Measurements from ENCODE around the gene ARID1A.
"Not testable (repeated sequence)": the region's sequence is repeated elsewhere in the genome, so short reads cannot be mapped to it uniquely, and the experiment has no call there.

ARID1A gene

DNA sequence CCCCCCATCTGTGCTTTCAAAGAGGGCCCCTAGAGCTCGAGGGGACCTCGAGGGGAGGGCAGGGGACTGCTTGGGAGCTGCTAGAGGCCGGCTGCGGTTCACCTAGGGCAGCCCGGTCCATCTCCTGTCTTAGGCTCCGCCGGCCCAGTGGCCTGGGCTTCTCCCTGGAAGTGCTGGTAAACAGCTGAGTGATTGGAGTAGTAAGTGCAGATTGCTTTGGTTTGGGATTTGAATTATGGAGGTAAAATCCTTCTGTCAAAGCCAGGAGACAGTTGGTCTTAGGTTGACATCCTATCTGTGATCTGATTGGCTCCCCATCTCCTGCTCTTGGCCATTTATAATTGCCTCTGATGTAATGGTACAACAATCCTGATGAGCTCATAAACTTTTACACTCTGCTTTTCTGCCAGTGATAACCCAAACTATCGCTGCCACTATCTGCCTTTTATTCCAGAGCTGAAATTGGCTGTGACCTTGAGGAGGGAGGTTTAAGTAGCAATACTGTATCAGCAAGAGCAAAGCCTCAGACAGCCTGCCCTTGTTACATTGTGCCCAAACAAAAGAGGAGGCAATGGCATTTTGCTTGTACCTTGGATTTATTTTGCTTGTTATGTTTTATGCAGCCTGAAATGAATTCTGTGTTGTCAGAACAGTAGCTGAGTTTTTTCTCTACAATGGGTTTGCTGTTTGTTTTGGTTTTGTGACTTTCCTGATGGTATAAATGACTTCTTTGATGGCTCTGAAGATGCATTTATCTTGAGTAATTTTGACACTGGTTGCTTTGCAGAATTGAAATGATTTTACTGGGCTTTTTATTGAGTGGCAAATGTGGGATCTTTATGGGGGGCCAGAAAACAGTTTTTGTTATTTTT lies 2.4 kb downstream of the ARID1A start:
- DNase-seq, result peak; percentile 70 to 86

DNA sequence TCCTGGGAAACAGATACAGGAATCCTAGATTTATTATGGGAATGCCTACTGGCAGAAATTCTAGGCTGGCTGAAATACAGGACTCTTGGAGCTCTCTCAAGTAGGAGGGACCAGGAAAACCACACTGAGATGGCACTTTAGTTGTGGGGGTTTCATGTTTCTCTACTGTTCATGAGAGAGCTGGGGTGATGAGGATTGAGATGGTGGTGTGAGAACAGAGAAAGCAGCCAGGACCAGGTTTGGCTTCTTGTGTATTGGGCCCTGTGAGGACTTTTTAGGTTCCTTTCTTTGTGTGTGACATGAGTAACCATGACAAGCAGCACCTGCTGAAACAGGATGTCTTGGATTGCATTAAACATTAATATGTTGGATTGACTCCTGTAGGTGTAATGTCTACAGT lies 4.9 kb downstream of the ARID1A start:
- no peak for DNase-seq

DNA sequence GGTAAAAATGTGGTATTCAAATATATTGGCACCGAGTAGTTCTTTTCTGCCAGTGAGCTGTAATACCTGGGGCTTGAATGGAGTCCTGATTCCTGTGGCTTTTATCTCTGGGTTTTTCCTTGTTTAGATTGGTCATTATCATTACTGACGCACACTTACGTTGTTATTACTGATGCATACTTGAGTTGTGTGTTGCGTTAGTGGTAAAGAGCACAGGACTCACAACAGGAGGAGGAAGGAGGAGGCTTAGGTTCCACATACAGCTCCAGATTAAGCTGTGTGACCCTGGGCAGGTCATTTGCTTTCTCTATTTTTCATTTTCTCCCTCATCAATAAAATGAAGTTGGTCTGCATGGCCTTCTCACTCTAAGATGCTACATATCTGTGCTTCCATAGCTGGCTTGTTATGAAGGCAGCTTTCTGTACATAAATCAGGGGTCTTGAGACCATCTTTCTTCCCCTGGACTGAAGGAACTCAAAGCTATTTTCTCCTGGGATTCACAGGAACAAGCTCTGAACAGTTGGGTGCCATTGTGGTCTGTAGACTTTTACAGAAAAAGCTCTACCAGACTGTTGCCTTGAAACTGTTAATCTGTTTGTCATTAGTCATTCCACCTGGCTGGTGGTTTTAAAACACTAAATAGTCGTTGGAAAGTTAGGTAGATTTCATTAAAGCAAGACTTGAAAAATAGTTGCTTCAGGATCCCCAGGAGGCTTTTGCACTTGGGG lies 5.6 kb downstream of the ARID1A start:
- DNase-seq, result no peak

DNA sequence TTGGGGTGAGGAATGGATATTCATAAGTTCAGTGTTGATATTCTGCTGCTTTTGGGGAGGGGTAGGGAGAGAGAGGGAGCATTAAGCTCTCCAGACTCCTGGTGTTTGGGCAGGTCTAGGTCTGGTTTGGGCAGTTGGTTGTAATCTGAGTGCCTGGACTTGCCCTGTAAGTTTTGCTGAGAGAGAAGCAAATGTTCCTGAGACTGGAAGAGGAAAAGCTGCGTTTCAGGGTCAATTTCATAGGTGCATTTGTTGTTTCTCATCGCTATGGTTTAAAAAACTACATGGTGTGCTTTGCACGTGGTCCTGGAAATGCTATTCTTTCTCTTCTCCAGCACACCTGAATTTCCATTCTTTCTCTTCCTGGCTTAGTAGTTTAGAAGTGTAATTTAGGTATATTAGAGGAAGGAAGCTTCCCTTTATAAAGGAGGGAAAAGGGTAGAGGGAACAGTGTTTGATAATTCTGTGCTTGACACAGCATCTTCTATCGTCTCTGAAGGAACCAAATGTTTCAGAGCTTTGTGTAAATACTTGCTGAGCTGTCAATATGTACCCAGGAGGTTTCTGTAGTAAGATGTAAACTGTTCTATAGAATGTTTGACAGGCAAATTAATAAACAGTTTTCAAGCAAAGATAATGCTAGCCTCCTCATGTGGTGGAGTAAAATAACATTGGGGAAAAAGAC lies 6.3 kb downstream of the ARID1A start:
- DNase-seq, result no peak

DNA sequence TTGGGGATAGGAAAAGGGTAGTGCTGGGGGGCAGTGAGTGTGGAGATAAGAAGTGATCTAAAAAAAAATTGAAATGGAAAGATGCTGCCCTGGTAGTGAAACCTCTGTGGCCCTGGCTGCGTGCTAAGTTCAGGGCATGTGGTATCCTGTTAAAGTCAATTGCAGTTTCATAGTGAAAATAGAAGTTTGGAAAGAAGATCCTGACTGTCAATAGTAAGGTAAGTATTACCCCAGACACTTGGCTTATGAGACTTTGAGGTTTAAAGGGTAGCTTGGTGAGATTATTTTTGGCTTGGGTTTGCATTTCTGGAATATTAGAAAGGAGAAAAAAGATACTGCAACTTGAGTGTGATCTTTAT lies 6.8 kb downstream of the ARID1A start:
- no peak for DNase-seq

DNA sequence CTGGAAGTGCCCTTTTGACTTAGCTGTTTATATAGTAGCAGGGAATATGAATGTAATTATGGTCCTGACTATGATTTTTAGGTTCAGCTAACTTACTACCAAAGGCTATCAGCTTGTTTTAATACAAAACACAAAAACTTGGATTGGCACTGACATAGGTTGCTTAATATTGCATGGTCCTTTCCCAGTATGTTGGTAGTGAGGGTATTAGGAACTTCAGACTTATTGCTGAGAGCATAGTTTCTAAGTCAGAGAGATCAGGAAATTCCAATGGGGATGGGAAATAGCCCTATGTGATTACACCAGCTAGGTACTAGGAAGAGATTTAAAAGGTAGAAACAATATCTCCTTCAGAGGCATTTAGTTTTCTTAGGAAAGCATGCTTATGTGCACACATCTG lies 7.7 kb downstream of the ARID1A start:
- no peak for DNase-seq

DNA sequence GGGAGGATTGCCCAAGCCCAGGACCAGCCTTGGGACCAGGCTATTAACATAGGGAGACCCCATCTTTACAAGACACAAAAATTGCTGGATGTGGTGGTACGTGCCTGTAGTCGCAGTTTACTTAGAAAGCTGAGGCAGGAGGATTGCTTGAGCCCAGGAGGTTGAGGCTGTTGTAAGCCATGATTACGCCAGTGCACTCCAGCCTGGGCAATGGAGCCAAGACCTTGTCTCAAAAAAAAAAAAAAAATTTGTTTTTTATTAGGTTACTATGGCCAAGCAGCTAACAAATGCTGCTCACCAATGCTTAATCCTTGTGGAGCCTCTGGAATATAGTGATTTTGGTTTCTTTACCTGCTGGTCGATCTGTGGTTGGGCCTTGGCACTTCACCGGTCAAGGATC lies 8.8 kb downstream of the ARID1A start:
- no peak for DNase-seq

DNA sequence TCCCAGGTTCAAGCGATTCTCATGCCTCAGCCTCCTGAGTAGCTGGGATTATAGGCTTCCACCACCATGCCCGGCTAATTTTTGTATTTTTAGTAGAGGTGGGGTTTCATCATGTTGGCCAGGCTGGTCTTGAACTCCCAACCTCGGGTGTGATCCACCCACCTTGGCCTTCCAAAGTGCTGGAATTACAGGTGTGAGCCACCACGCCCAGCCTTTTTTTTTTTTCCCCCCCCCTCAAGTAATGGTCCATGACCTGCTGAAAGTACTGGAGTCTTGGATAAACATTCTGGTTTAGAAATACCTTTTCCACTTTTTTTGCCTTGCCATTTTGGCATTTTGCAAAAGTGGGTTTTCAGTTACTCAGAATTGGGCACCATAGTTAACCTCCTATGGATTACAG lies 9.4 kb downstream of the ARID1A start:
- not testable (repeated sequence) for DNase-seq

DNA sequence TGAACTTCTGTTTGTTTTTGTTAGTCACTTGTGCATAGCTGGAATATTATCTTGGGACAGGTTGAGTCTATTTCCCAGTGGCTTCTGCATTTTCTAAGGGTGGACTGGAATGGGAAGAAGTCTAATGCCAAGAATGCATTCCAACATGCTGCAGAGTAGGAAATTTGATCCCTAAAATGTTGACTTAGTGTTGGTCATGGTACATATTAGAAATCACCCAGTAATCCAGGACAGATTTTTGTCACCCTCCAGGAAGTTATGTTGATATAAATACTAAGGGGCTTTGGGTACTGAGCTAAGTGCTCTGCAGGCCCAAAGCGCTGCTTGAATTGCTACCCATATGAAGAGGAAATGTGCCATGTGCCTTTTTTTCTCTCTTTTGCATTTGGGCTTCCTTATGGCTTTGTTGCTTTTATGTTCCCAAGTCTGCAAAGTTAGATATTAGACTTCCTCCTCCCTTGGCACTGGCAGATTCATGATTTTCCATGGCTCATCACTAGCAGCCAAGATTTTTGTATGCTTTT lies 10.0 kb downstream of the ARID1A start:
- DNase-seq, result no peak

DNA sequence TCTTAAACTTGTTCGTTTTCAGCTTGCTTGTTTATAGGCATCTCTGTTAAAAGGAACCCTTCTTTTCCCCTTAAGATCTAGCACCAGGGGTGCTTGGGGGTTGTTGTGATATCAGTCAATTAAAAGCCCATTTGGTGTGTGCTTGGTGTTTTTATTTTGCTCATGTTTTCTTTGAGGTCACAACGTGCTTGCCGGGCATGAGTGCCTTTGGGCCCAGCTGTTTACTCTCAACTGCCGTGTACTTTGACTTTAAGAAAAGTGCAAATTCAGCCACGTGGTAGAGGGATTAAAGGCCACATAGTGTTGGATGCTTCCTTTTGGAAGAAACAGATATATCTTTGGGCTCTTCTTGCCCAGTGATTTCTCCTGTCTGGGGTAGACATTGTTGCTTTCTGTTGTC lies 10.5 kb downstream of the ARID1A start:
- no peak for DNase-seq

DNA sequence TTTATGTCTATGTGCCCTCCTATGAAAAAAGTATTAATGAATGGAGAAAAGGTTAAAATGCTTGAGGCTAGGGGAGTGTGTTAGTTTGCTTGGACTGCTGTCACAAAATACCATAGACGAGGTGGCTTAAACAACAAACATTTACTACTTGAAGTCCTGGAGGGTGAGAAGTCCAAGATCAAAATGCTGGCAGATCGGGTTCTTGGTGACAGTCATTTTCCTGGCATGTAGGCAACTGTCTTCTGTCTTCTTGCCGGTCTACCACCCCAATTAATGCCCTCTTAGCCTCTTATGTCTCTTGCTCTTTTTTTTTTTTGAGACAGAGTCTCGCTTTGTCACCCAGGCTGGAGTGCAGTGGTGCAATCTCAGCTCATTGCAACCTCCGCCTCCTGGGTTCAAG lies 15.0 kb downstream of the ARID1A start:
- no peak for DNase-seq

DNA sequence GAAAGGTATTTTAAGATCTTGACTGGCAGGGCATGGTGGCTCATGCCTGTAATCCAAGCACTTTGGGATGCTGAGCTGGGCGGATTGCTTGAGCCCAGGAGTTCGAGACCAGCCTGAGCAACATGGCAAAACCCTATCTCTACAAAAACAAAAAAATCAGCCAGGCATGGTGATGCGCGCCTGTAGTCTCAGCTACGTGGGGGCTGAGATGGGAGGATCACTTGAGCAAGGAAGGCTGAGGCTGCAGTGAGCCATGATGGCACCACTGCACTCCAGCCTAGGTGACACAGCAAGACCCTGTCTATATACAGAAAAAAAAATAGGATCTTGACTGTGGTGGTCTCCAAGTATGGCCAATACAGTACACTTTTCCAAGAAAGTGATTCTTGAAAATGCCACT lies 16.0 kb downstream of the ARID1A start:
- no peak for DNase-seq

DNA sequence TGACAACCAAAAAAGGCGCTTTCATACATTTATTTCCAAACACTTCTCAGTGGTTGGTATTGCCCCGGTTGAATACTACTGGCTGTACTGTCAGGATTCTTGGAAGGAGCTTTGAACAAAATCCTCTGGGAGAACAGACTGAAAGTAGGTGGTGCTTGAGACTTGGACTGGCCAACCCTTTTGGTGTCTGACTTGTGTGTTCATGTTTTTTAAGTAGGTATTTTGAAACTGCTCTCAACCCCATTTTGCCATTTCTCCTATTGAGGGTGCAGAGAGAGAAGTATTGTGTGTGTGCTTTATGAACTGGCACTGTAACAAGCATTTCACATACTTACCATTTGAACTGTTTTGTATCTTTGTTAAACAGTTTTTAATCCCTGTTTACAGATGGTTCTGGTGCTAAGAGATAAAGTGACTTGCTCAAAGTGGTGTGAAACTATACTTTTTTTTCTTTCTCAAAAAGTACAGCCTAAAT lies 21.2 kb downstream of the ARID1A start:
- no peak for DNase-seq

DNA sequence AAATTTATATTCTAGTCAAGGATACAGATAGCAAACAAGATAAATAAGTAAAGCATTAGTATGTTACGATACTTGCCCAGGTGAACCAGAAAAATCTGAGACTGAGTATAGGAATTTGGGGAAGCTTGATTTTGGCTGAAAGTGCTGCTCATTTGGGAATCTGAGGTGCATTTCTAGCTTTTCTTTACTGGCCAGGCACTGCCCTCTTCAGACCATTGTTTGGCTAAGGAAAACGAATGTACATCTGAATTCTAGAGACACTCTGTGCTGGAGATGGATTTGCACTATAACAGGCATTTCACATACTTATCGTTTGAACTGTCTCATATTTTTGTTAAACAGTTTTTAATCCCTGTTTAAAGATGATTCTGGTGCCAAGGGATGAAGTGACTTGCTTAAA lies 23.4 kb downstream of the ARID1A start:
- no peak for DNase-seq

DNA sequence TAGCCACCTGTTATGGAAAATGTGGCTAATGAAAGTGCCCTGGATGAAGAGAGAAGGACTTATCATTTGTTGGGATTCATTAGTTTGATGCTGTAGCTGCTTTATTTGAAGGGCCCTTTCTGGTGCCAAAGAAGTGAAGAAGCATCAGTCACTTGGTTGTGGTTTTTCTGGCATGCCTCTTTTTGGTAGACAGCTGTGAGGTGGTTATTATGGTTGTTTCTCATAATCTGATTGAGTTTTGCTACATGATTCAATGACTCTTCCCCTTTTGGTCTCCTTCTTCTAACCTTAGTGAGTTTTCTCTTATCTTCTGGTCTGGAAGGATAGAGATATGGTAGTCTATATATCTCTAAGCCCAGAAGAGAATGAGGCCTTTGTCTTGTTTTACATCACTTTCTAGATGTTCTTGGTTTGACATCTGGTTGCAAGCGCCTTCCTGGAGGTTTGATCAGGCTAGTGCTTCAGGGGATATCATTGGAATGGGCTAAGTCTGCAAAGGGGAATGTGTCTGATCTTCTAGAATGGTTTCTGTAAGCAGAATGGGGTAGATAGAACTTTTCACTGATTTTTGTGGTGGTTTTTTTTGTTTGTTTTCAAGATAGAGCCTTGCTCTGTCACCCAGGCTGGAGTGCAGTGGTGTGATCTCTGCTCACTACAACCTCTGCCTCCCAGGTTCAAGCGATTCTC lies 26.0 kb downstream of the ARID1A start:
- DNase-seq, result peak in 1 of 2 donors; percentile 39

DNA sequence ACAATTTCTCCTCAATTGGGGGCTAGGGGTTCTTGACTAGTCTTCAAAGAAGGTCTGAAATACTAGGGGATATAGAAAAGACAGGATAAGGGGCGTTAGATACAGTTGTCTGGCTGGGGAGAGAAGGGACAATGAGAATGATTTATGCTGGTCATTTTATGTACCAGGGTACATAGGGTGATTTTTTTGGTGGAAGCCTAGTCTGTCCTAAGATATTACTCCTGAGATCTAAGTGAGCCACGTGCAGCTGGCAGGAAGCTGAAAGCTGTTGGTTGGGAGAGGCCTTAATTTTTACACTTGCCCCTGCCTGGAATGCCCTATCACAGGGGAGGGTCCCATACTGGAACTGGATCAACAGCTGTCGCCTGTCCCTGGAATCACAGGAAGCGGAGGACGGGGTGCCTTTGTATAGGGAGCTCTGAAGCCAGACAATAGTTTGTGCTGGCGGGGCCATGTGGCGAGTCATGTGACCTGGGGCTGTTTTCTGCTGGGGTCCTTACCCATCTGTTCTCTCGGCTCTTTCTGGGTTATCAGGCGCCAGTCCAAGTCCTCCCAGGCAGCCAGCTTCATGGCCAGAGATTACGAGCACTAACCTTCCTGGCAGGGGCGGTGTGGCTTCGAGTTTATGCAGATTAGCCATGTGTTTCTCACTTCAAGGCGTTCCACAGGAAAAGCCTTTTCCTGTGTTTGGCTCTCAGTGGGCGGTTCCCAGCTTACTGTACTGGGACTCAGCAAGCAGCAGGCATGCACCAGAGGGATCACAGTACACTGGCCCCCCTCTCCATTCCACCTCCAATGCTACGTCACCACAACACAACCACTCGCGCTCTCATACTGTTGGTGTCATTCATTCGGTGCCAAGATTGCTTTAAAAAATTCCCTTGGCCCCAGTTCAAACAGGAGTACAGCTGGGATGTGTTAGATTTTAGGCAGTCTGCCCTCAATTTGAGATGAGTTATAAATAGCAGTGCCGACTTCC lies 27.5 kb downstream of the ARID1A start:
- peak; percentile 31 to 58 for DNase-seq

DNA sequence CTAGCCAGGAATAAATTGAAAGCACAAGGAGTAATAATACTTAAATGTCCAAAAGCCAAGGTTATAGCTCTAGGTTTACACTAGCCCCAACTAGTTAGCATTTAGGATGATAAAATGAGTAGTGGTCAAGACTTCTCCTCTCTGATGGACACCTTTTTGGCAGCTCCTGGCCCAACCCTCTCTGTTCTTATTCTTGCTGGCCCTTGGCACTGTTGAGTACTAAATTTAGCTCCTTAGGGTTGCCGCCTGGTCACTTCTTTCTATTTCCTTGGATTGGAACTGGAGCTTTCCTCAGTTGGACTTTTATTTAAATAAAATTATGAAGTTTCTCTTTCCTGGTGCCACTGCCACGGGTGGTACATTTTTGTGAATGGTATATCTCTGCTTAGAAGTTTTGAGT lies 28.3 kb downstream of the ARID1A start:
- DNase-seq, result no peak

DNA sequence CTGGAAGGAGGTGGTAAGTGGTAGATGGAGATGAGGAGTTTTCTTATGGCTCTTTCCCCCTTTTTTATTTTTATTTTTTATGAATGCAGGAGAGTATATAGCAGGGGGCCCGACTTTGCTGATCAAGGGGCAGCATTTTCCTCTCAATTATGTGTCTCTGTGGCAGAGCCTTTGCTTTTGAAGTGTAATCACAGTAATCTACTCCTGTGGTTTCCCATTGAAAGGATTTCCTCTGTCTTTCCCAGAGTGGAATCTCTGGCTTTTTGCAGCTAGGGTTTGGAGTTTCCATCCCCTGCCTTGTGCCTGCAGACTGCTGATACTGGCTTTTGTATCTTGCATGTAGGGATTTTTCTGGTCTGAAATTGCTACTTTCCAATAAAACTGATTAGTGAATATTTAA lies 29.1 kb downstream of the ARID1A start:
- DNase-seq, result no peak

DNA sequence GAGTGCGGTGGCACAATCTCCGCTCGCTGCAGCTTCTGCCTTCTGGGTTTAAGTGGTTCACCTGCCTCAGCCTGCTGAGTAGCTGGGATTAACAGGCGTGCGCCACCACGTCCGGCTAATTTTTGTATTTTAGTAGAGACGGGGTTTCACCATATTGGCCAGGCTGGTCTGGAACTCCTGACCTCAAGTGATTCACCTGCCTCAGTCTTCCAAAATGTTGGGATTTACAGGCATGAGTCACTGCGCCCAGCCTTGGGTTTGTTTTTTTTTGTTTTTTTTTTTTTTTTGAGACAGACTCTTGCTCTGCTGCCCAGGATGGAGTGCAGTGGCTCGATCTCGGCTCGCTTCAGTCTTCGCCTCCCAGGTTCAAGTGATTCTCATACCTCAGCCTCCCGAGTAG lies 30.1 kb downstream of the ARID1A start:
- not testable (repeated sequence) for DNase-seq

DNA sequence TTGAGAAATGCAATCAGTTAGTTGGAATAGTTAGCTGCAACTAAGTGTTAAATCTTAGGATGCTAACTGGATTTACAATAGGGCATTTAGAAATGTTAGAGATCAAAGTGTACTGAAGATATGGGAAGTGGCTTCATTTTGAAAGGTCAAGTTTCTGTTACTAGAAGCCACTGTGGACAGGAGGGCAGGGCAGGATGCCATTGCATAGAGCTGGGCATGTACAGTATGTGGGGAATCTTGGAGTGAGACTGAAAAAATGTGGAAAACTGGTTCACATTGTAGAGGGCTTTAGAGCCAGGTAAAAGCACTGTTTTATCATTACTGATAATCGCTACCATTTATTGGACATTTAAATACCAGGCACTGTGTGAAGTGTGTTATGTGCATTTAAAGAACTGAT lies 31.0 kb downstream of the ARID1A start:
- DNase-seq, result no peak

DNA sequence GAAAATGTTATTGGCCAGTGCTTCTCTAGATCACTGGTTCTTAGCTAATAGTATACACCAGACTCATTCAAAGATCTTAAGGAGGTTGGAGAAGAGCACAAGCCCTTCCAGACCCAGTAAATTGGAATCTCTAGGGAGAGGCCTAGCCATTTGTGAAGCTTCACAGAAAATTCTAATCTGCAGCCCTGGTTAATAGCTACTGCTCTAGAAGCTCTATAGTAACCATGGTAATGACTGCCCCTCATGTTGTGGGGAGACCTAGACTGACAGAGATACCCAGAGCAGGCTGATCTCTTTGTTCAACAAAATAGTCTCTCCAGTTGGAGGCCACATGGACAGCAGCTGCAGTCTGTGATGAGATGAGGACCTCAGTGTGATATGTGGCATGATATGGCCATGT lies 31.7 kb downstream of the ARID1A start:
- no peak for DNase-seq

DNA sequence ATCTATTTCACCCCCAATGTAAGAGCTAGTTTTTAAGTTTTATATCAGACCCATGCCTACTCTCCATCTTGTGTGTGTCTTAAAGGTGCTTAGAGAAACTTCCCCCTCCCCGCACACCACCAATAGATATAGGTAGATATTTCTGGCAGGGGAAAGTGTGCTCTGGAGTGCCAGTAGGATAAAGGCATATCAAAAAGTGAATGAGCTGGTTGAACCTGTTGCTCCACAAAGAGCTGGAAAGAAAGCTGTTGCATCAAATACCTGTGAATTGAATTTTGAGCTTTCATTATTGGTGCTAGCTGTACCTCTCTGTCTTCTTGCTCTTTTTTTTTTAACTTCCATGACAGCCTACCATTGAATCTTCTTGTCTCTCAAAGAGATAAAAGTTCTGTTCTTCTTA lies 32.8 kb downstream of the ARID1A start:
- DNase-seq, result no peak

Measured in CD4-positive, alpha-beta T cell treated with Interleukin-4 for 1 hour (primary cell).